ENCODE results near the gene KCNQ2.

Gene KCNQ2

DNA sequence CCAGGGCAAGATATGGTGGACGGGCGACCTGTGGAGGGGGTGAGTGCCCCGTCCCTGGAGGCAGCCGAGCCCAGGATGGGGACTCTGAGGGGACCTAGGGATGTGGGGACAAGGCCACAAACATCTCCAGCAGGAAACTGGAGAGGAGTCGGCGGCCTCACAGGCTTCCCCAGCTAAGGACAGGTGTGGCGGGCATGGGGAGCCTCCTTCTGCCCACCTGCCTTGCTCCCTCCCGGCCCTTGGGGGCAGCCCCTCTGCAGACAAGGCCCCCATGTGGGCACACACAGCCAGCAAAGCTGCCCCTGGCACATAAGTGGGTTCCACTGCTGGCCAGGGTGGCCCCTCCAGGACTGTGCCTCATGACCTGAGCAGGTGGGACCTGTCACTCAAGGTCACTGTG is 115.9 kb downstream of the KCNQ2 start:
- POLR2A ChIA-PET, result no interaction called here
- TF ChIP-seq, protein P1, sequence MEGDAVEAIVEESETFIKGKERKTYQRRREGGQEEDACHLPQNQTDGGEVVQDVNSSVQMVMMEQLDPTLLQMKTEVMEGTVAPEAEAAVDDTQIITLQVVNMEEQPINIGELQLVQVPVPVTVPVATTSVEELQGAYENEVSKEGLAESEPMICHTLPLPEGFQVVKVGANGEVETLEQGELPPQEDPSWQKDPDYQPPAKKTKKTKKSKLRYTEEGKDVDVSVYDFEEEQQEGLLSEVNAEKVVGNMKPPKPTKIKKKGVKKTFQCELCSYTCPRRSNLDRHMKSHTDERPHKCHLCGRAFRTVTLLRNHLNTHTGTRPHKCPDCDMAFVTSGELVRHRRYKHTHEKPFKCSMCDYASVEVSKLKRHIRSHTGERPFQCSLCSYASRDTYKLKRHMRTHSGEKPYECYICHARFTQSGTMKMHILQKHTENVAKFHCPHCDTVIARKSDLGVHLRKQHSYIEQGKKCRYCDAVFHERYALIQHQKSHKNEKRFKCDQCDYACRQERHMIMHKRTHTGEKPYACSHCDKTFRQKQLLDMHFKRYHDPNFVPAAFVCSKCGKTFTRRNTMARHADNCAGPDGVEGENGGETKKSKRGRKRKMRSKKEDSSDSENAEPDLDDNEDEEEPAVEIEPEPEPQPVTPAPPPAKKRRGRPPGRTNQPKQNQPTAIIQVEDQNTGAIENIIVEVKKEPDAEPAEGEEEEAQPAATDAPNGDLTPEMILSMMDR (IDR thresholded peaks at IDR 0.05; ENCODE audit: insufficient read depth, low read length, missing control alignments), result no peak
- H3K4me3 ChIP-seq (ENCODE audit: low read depth, low read length), result no peak overlapping the region
- CTCF ChIA-PET, result no interaction called here
- DNase-seq (ENCODE audit: low read depth, low spot score), result no peak

DNA sequence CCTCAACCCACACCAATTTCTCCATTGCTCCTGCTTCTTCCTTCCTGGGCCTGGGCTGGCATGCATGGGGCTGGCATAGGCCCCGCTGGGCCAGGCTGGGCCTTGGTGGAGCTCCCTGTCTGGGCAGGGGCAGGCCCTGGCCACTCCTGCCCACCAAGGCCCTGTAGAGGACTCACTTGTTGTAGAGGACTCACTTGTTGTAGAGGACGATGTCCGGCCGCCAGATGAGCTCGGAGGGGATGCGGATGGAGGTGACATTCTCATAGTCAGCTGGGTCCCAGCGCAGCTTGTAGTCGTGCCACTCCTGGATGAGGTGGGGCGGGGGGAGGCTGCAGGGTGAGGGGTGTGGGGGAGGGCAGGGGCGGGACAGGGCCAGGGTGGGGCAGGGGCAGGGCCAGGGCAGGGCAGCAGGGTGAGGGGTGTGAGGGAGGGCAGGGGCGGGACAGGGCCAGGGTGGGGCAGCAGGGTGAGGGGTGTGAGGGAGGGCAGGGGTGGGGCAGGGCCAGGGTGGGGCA is 116.6 kb downstream of the KCNQ2 start:
- no peak overlapping the region for H3K4me3 ChIP-seq (ENCODE audit: low read depth, low read length)
- TF ChIP-seq, protein P1 (IDR thresholded peaks at IDR 0.05; ENCODE audit: insufficient read depth, low read length, missing control alignments), result no peak
- ChIA-PET POLR2A (no interaction called here), CTCF (no interaction called here)
- DNase-seq (ENCODE audit: low read depth, low spot score), result no peak

DNA sequence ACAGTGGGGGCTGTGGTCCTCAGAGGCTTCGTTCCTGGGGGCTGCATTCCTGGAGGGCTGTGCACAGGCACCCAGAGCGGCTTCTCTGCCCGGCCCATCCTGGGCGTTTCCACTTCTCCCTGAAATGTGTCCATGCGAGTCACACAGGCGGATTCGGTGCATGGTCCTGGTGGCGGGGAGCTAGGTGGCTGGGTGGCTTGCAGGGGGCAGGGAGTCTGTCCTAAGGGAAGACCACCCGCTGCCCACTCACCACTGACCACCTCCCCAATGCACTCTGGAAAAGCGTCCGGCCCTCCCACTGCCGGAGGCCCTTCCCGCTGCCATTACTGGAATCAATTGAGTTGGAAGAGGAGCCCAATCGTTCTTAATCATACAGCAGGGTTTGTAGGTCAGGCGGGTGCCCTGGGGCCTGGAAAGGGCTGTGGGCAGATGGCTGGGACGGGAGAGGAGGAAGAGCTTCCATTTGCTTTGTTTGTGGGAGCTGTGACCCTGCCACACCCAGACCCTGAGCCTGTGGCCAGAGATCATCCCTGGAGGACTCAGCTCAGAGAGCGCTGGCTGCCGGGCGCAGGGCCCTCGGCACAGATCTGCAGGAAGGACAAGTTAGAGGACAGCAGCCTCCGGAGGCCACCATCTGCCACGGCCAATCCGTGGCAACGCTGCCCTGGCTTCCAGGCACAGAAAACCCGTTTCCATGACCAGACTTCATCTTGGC is 117.7 kb downstream of the KCNQ2 start:
- ChIA-PET CTCF (interaction anchor here (0.9 kb wide), 1 partner anchor 44 kb away, joined by 3 read pairs; no protein-coding TSS in a partner anchor), POLR2A (no interaction called here)
- TF ChIP-seq, protein P1 (IDR thresholded peaks at IDR 0.05; ENCODE audit: insufficient read depth, low read length, missing control alignments), result no peak
- no peak for DNase-seq (ENCODE audit: low read depth, low spot score)
- H3K4me3 ChIP-seq (ENCODE audit: low read depth, low read length), result no peak overlapping the region

DNA sequence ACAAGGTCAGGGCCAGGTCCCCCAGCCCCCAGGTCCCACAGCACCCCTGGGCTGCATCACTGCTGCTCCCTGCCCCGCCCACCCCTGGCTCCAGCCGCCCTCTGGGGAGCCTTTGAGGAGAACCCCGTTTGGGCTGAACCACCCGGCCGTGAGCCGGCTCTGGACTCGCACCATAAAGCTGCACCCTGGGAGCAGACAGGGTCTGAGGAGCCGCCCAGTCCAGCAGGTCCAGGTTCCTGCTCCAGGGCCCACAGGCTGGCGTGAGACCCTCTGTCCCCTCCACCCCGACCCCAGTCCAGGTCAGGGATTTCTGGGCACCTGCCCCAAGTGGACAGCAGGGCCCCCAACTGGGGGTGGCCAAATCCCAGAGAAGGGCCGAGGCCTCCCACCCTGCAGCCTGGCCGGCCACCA is 119.6 kb downstream of the KCNQ2 start:
- no peak for DNase-seq (ENCODE audit: low read depth, low spot score)
- no peak overlapping the region for H3K4me3 ChIP-seq (ENCODE audit: low read depth, low read length)
- POLR2A ChIA-PET, result no interaction called here
- TF ChIP-seq, protein P1 (IDR thresholded peaks at IDR 0.05; ENCODE audit: insufficient read depth, low read length, missing control alignments), result no peak
- CTCF ChIA-PET, result no interaction called here

DNA sequence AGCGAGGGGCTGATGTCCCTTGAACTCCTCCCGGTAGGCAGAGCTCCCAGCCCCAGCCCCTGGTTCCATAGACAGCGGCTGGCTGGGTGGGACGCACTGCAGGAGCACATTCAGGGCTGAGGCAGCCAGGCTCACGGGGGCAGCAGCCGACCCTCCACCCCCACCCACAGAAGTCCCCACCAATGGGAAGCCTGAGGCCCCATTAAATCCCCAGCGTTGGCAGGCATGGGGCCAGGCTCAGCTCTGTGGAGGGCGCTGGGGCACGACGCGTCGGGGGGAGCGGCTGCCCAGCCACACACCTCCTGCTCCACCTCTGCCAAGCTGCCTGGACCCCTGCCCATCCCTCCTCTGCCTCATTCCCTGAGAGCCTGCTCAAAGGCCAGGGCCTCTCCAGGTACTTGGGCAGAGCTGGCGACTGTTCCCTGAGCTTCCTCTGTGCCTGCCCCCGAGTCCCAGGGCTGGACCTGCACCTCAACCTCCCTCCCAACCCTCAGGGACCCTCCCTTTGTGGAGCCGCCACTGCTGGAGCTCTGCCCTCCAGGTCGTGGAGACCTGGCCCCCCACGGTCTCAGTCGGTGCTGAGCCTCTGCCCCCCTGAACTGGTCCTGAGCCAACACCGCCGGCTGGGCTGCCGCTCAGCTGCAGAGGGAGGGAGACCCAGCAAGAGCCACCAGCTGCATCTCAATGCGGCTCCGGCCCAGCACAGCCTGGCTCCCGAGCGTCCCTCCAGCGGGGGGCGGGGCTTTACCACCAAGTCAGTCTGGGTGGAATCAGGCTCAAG is 120.5 kb downstream of the KCNQ2 start:
- TF ChIP-seq, protein P1 (IDR thresholded peaks at IDR 0.05; ENCODE audit: insufficient read depth, low read length, missing control alignments), result no peak
- ChIA-PET POLR2A (no interaction called here), CTCF (no interaction called here)
- DNase-seq (ENCODE audit: low read depth, low spot score), result no peak
- no peak overlapping the region for H3K4me3 ChIP-seq (ENCODE audit: low read depth, low read length)

DNA sequence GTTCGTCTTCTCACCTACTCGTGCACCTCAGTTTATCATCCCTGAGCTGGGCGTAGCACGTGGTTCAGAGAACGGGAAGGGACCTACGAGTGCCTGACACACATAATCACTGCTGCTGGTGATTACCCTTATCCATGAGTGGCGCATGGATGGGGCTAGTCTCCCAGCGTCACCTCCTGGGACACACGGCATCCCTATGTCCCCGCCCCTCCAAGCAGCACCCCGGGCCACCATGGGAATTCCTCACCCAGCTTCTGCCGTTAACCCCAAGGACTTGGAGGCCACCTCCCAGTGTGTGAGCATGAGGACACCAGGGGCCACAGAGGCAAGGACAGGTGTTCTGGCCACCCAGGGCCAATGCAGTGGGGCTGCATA is 121.1 kb downstream of the KCNQ2 start:
- POLR2A ChIA-PET, result no interaction called here
- DNase-seq (ENCODE audit: low read depth, low spot score), result no peak
- TF ChIP-seq, protein P1 (IDR thresholded peaks at IDR 0.05; ENCODE audit: insufficient read depth, low read length, missing control alignments), result no peak
- CTCF ChIA-PET, result no interaction called here
- no peak overlapping the region for H3K4me3 ChIP-seq (ENCODE audit: low read depth, low read length)
